GM06990 (cell line): Measurements from ENCODE around the gene ACBD6.

Experiments used
- DNase-seq: peaks from one replicate; pipeline ENCODE4 v3.0.0-alpha.2; 2011; ENCODE audit not compliant: insufficient read length; ENCODE audit errors: extremely low read depth
- H3K27me3 ChIP-seq: replicated peaks from 2 replicates; pipeline ENCODE4 v1.6.0; 2011; ENCODE audit warnings: low read length; ENCODE audit not compliant: control insufficient read depth, insufficient read depth
- H3K36me3 ChIP-seq: 2 replicates; pipeline ENCODE4 v1.5.1; 2011; ENCODE audit warnings: low read length; ENCODE audit not compliant: control insufficient read depth, insufficient read depth
- H3K4me3 ChIP-seq: replicated peaks from 2 replicates; pipeline ENCODE4 v1.5.1; 2011; ENCODE audit warnings: low read depth, mild to moderate bottlenecking, control low read depth, low read length
- CTCF ChIP-seq: IDR thresholded peaks from 2 replicates; pipeline ENCODE4 v1.5.1; 2011; ENCODE audit warnings: low read length, control low read depth, mild to moderate bottlenecking, inconsistent platforms; ENCODE audit not compliant: insufficient read depth, poor library complexity, severe bottlenecking

Gene ACBD6

GRCh38 chr1:180530501-180530900, 28.1 kb upstream of the ACBD6 start:
- no peak for DNase-seq
- no peaks in the 10 kb centered on the region for H3K36me3 ChIP-seq
- no peaks in the 10 kb centered on the region for H3K27me3 ChIP-seq
- H3K4me3 ChIP-seq, result no peak overlapping the region
- TF ChIP-seq CTCF, result no peak

GRCh38 chr1:180528868-180529470, 26.6 kb upstream of the ACBD6 start:
- no peak overlapping the region for H3K4me3 ChIP-seq
- TF ChIP-seq CTCF, result no peak
- H3K27me3 ChIP-seq, result no peaks in the 10 kb centered on the region
- no peak for DNase-seq
- H3K36me3 ChIP-seq, result no peaks in the 10 kb centered on the region

GRCh38 chr1:180527101-180527669, 24.8 kb upstream of the ACBD6 start:
- TF ChIP-seq CTCF, result no peak
- Histone ChIP-seq H3K4me3 (no peak overlapping the region), H3K27me3 (no peaks in the 10 kb centered on the region), H3K36me3 (no peaks in the 10 kb centered on the region)
- DNase-seq, result no peak

- H3K36me3 ChIP-seq, result no peaks in the 10 kb centered on the region
- TF ChIP-seq CTCF, result no peak
- no peaks in the 10 kb centered on the region for H3K27me3 ChIP-seq
- DNase-seq, result no peak
- H3K4me3 ChIP-seq, result no peak overlapping the region
Observed at GRCh38 chr1:180525715-180526039, 23.3 kb upstream of the ACBD6 start.

GRCh38 chr1:180524915-180525714, 22.7 kb upstream of the ACBD6 start:
- DNase-seq, result no peak
- no peaks in the 10 kb centered on the region for H3K27me3 ChIP-seq
- no peak overlapping the region for H3K4me3 ChIP-seq
- TF ChIP-seq CTCF, result no peak
- no peaks in the 10 kb centered on the region for H3K36me3 ChIP-seq
